KMS-11 (cell line): ENCODE data around the gene NNMT.

Source experiments
- H2AFZ ChIP-seq: fragments of 200-600 bp; sonication (generic); 2 replicates; pipeline ENCODE4 v1.6.1; 2016; ENCODE audit warnings: antibody characterized with exemption, mixed run types, low read depth
- H3K27ac ChIP-seq: fragments of 200-600 bp; sonication (generic); 2 replicates; pipeline ENCODE4 v1.6.1; 2016; ENCODE audit warnings: mild to moderate bottlenecking, mixed run types
- H3K27me3 ChIP-seq: fragments of 200-600 bp; sonication (generic); 2 replicates; pipeline ENCODE4 v1.6.1; 2017; ENCODE audit warnings: mild to moderate bottlenecking, low read depth, mixed run types, moderate library complexity; ENCODE audit not compliant: insufficient read depth
- H3K36me3 ChIP-seq: fragments of 200-600 bp; sonication (generic); 2 replicates; pipeline ENCODE4 v1.6.1; 2017; ENCODE audit warnings: mild to moderate bottlenecking, mixed run types; ENCODE audit not compliant: insufficient read depth
- H3K4me1 ChIP-seq: fragments of 200-600 bp; sonication (generic); 2 replicates; pipeline ENCODE4 v1.6.1; 2016; ENCODE audit warnings: mild to moderate bottlenecking, low read depth, mixed run types; ENCODE audit not compliant: poor library complexity, severe bottlenecking
- H3K4me2 ChIP-seq: fragments of 200-600 bp; sonication (generic); 2 replicates; pipeline ENCODE4 v1.7.0; 2016; ENCODE audit warnings: mild to moderate bottlenecking, mixed run types
- H3K4me3 ChIP-seq: fragments of 200-600 bp; sonication (generic); IDR thresholded peaks from 2 replicates; pipeline ENCODE4 v1.6.1; 2017; ENCODE audit warnings: low read depth, low read length, mixed read lengths; ENCODE audit not compliant: insufficient read depth
- H3K79me2 ChIP-seq: fragments of 200-600 bp; sonication (generic); 2 replicates; pipeline ENCODE4 v1.6.1; 2016; ENCODE audit warnings: low read depth, mixed run types; ENCODE audit not compliant: insufficient read depth
- H3K9ac ChIP-seq: fragments of 200-600 bp; sonication (generic); 2 replicates; pipeline ENCODE4 v1.6.1; 2016; ENCODE audit warnings: mild to moderate bottlenecking, mixed run types
- H4K20me1 ChIP-seq: fragments of 200-600 bp; sonication (generic); 2 replicates; pipeline ENCODE4 v1.6.1; 2016; ENCODE audit warnings: mild to moderate bottlenecking, mixed run types; ENCODE audit not compliant: insufficient read depth
- CTCF ChIP-seq: fragments of 200-600 bp; sonication (generic); conservative IDR thresholded peaks from 2 replicates; pipeline ENCODE4 v1.6.1; 2017; ENCODE audit warnings: low read depth, mild to moderate bottlenecking, antibody characterized with exemption, low read length, moderate library complexity, mixed read lengths

The NNMT gene

GRCh38 chr11:114350022-114350421, 53.8 kb downstream of the NNMT start:
- Histone ChIP-seq H3K4me2 (no peak overlapping the region), H3K27me3 (no peaks in the 10 kb centered on the region), H3K79me2 (no peaks in the 10 kb centered on the region), H3K9ac (no peak overlapping the region), H4K20me1 (no peaks in the 10 kb centered on the region), H2AFZ (no peak overlapping the region), H3K4me1 (no peaks in the 10 kb centered on the region), H3K36me3 (no peaks in the 10 kb centered on the region), H3K4me3 (no peak overlapping the region), H3K27ac (no peak overlapping the region)
- TF ChIP-seq CTCF = no peak

DNA sequence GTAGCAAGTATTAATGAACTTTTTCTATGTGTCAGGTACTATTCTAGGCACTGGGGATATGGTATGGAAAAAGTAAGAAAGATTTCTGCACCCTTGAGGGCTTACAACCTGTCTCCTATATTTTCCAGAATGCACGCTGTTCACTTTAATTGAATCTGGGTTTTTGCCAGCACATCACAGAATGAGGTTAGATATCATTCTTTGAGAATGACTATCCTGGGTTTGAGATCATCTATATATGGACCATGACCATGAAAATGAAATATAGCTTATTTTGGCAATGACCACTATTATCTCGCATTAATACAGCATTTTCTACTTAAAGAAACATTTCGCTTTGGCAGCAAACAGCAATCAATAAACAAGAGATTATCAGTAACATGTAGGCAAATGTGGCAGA, 57.2 kb downstream of the NNMT start:
- H3K27ac ChIP-seq = no peak overlapping the region
- H3K27me3 ChIP-seq = no peaks in the 10 kb centered on the region
- H3K36me3 ChIP-seq = no peaks in the 10 kb centered on the region
- no peak overlapping the region for H3K4me3 ChIP-seq
- H3K4me1 ChIP-seq = no peaks in the 10 kb centered on the region
- no peak overlapping the region for H2AFZ ChIP-seq
- no peaks in the 10 kb centered on the region for H3K79me2 ChIP-seq
- no peaks in the 10 kb centered on the region for H4K20me1 ChIP-seq
- H3K9ac ChIP-seq = no peak overlapping the region
- no peak for TF ChIP-seq CTCF
- no peak overlapping the region for H3K4me2 ChIP-seq

GRCh38 chr11:114354076-114354475, 57.9 kb downstream of the NNMT start:
- H3K79me2 ChIP-seq = no peaks in the 10 kb centered on the region
- H3K9ac ChIP-seq = no peak overlapping the region
- H4K20me1 ChIP-seq = no peaks in the 10 kb centered on the region
- H3K27ac ChIP-seq = no peak overlapping the region
- no peak overlapping the region for H3K4me3 ChIP-seq
- no peak for TF ChIP-seq CTCF
- H2AFZ ChIP-seq = no peak overlapping the region
- no peaks in the 10 kb centered on the region for H3K27me3 ChIP-seq
- H3K36me3 ChIP-seq = no peaks in the 10 kb centered on the region
- no peak overlapping the region for H3K4me2 ChIP-seq
- no peaks in the 10 kb centered on the region for H3K4me1 ChIP-seq

- Histone ChIP-seq H3K79me2 (no peaks in the 10 kb centered on the region), H3K36me3 (no peaks in the 10 kb centered on the region), H3K4me2 (no peak overlapping the region), H4K20me1 (no peaks in the 10 kb centered on the region), H3K9ac (no peak overlapping the region), H2AFZ (no peak overlapping the region), H3K4me1 (no peaks in the 10 kb centered on the region), H3K4me3 (no peak overlapping the region), H3K27me3 (no peaks in the 10 kb centered on the region), H3K27ac (no peak overlapping the region)
- no peak for TF ChIP-seq CTCF
Observed at GRCh38 chr11:114358716-114359115, 62.5 kb downstream of the NNMT start.

DNA sequence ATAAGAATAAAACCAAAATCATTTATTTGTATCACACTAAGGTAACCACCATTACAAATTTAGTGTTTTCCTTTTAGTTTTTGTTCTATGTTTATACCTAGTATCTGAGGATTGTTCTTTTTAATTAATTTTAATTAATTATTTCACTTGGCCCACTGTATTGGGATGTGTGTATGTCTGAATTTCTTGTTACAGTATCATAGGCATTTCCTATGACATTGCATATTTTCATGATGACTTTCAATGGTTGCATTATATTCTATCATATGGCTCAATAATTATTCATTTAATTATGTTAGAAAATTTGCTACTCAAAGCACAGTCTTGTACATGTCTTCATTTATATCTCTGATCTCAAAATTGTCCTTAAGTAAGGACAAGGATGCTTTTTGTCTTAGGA, 63.1 kb downstream of the NNMT start:
- H3K4me3 ChIP-seq = no peak overlapping the region
- no peaks in the 10 kb centered on the region for H3K4me1 ChIP-seq
- no peak overlapping the region for H3K4me2 ChIP-seq
- H3K27ac ChIP-seq = no peak overlapping the region
- no peaks in the 10 kb centered on the region for H3K36me3 ChIP-seq
- no peak for TF ChIP-seq CTCF
- H2AFZ ChIP-seq = no peak overlapping the region
- H4K20me1 ChIP-seq = no peaks in the 10 kb centered on the region
- no peaks in the 10 kb centered on the region for H3K27me3 ChIP-seq
- no peaks in the 10 kb centered on the region for H3K79me2 ChIP-seq
- no peak overlapping the region for H3K9ac ChIP-seq
